ENCODE data around the gene IL1RAPL2. TPM values are rescaled to one million over a fixed set of nuclear protein-coding genes. Genes with fewer than 3 reads are reported as not detected.

Gene IL1RAPL2
- total and polyA plus RNA-seq, 10 of the 15 experiments (the other 5 are each of a cell fraction or from before 2014, with no cell fraction given): 0.19 TPM; not detected in 9

DNA sequence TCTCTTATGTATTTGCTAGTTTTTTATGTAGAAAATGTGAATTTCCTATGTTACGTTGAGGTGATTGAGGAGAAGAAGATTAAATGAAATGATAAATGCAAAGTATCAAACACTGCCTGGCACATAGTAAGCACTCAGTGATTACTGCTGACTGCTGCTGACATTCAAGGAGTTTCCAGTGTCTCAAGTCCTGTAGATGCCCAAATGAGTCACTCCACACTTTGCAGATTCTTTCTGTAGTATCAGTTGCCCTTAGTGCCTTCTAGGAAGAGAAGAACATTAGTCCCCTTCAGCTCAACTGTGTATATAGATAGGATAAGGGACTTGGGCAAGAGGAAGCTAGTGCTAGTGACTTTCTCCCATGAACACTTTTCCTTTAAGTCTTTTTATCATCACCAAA lies 895.0 kb downstream of the IL1RAPL2 start:
- intact Hi-C loops (cut with micrococcal nuclease; ENCODE audit: unreplicated experiment): no loop called here
- BruUV-seq (replicated peaks): no TSS peak
- no peak overlapping the region for H3K4me3 ChIP-seq
- H3K9ac ChIP-seq (ENCODE audit: control insufficient read depth, insufficient read depth, low read length): no peak overlapping the region
- H3K36me3 ChIP-seq (ENCODE audit: control insufficient read depth in 2 of 2, insufficient read depth in 2 of 2, low read length in 1 of 2): no peaks in the 10 kb centered on the region
- no peaks in the 10 kb centered on the region for H3K79me2 ChIP-seq (ENCODE audit: control insufficient read depth, insufficient read depth, low read length)
- H4K20me1 ChIP-seq (ENCODE audit: control insufficient read depth, insufficient read depth): no peaks in the 10 kb centered on the region
- no peaks in the 10 kb centered on the region for H3K9me3 ChIP-seq (replicated peaks; ENCODE audit: control insufficient read depth, insufficient read depth, low read length)
- no peaks in the 10 kb centered on the region for H3K4me1 ChIP-seq (ENCODE audit: control insufficient read depth, insufficient read depth, low read length)
- no peaks in the 10 kb centered on the region; a peak in 1 of 4 replicates for H3K27me3 ChIP-seq (replicated peaks in 1 of 2; ENCODE audit: control insufficient read depth in 2 of 2, insufficient read depth in 2 of 2, low read length in 1 of 2)
- no peak overlapping the region for H3K4me2 ChIP-seq (ENCODE audit: control insufficient read depth, insufficient read depth)
- ATAC-seq (no peak), DNase-seq (ENCODE audit: low read depth, low spot score) (no peak), FAIRE-seq (no peak)
- ChIA-PET CTCF (no interaction called here), POLR2A (no interaction called here), SMC1A (ENCODE audit: uncharacterized antibody, unreplicated experiment) (no interaction called here), RAD21 (ENCODE audit: unreplicated experiment) (no interaction called here)
- in situ Hi-C loops (cut with MboI): no loop called here
- no peak overlapping the region for H2AFZ ChIP-seq (ENCODE audit: control insufficient read depth, low read depth, low read length)
- TF ChIP-seq NRF1 (conservative IDR thresholded peaks at IDR 0.05; ENCODE audit: low read depth, low read length): no peak
- 0% methylated on average over 1 of the region's 1 CpG for WGBS (ENCODE audit: insufficient coverage, insufficient replicate concordance, low lambda C conversion rate, missing lambda C conversion rate)
- H3K27ac ChIP-seq (ENCODE audit: control insufficient read depth, insufficient read depth): no peak overlapping the region

DNA sequence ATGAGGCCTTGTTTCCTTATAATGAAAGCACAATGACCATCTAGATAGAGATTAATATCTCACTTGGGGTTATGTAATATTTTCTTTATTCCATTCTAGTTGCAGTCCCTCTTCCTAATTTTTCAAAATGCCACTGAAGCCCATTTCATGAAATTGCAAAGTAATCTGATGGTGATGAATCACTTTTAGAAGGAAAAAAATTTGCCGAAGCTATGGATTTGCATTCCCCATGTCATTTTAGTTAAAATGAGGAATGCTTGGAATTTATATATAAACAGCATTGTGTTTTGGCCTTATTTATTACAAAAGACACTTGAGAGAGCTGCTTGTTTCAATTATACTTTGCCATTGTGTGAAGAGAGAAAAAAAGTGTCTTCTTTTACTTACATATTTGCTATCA lies 896.2 kb downstream of the IL1RAPL2 start:
- Histone ChIP-seq H2AFZ (ENCODE audit: control insufficient read depth, low read depth, low read length) (no peak overlapping the region), H3K36me3 (ENCODE audit: control insufficient read depth in 2 of 2, insufficient read depth in 2 of 2, low read length in 1 of 2) (no peaks in the 10 kb centered on the region), H3K27me3 (replicated peaks in 1 of 2; ENCODE audit: control insufficient read depth in 2 of 2, insufficient read depth in 2 of 2, low read length in 1 of 2) (no peaks in the 10 kb centered on the region; a peak in 1 of 4 replicates), H3K27ac (ENCODE audit: control insufficient read depth, insufficient read depth) (no peak overlapping the region), H3K4me1 (ENCODE audit: control insufficient read depth, insufficient read depth, low read length) (no peaks in the 10 kb centered on the region), H3K4me2 (ENCODE audit: control insufficient read depth, insufficient read depth) (no peak overlapping the region), H3K9me3 (replicated peaks; ENCODE audit: control insufficient read depth, insufficient read depth, low read length) (no peaks in the 10 kb centered on the region), H4K20me1 (ENCODE audit: control insufficient read depth, insufficient read depth) (no peaks in the 10 kb centered on the region), H3K79me2 (ENCODE audit: control insufficient read depth, insufficient read depth, low read length) (no peaks in the 10 kb centered on the region), H3K4me3 (no peak overlapping the region), H3K9ac (ENCODE audit: control insufficient read depth, insufficient read depth, low read length) (no peak overlapping the region)
- RAD21 ChIA-PET (ENCODE audit: unreplicated experiment): no interaction called here
- in situ Hi-C loops (cut with MboI) (no loop called here), intact Hi-C loops (cut with micrococcal nuclease; ENCODE audit: unreplicated experiment) (no loop called here)
- DNase-seq (ENCODE audit: low read depth, low spot score): no peak
- POLR2A ChIA-PET: no interaction called here
- CTCF ChIA-PET: no interaction called here
- FAIRE-seq: no peak
- BruUV-seq (replicated peaks): no TSS peak
- TF ChIP-seq ASH2L (IDR thresholded peaks at IDR 0.05; ENCODE audit: borderline replicate concordance, low read depth): no peak
- TF ChIP-seq MYB (IDR thresholded peaks at IDR 0.05; ENCODE audit: borderline replicate concordance, low read depth, low read length): no peak
- 40% methylated on average over 1 of the region's 1 CpG for WGBS (ENCODE audit: insufficient coverage, insufficient replicate concordance, low lambda C conversion rate, missing lambda C conversion rate)
- ATAC-seq: no peak
- SMC1A ChIA-PET (ENCODE audit: uncharacterized antibody, unreplicated experiment): no interaction called here
